Measurements from ENCODE around the gene HMSD. TPM values are rescaled to one million over a fixed set of nuclear protein-coding genes. Genes with fewer than 3 reads are reported as not detected.
"Not testable (repeated sequence)": the region's sequence is repeated elsewhere in the genome, so short reads cannot be mapped to it uniquely, and the experiment has no call there.

Gene HMSD
- total and polyA plus RNA-seq, 8 donors = 0.08 to 3.2 (median 0.33) TPM; not detected in 4

DNA sequence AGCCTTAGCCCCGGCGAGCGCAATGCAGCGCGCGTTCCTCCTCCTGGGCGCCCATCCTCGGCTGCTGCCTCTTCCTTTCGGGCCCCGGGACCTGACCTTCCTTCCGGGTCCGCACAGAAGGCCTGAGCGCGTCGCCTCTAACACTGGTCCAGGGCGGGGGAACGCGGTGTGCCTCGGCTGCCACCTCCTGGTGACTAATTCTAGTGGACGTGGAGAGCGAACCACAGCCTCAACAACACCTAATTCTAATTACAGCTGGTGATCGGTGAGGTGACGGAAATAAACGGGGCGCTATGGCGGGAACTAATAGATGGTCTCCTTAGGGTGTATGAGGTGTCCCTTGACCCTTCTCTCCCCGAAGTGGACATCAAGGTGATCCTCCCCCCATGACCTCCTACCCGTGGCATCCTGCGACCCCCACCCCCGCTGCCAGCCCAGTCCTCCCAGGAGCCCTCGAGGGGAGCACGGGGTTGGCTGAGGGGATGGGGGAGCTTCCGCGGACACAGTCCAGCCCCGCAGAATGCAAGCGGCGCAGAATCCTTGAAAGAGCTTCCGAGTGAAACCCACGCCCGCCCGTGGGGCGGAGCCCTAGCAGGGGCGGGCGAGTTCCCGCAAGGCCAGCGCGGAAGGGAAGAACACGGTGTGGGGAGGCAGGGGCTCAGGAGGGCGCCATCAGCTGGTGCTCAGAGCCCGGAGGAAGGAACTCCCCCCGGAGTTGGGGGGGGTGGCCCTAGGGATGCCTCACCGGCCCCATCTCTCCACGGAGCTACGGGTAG is 12.8 kb upstream of the HMSD start:
- DNase-seq (peak; percentile 80 to 93 (median 86)), FAIRE-seq (no peak), ATAC-seq (peak; percentile 100)
- Histone ChIP-seq H3K9me3 (no peaks in the 10 kb centered on the region), H3K4me3 (peak overlapping the region; percentile 4 to 52 (median 44)), H3K27me3 (peaks cover 0 to 4% (median 0%) of the 10 kb centered on the region in 4 donors), H3K36me3 (no peaks in the 10 kb centered on the region), H3K27ac (no peak overlapping the region), H3K4me1 (no peaks in the 10 kb centered on the region)
- 2% methylated on average over 51 to 54 of the region's 54 CpGs for WGBS, 2 donors
- TF ChIP-seq, protein P1, sequence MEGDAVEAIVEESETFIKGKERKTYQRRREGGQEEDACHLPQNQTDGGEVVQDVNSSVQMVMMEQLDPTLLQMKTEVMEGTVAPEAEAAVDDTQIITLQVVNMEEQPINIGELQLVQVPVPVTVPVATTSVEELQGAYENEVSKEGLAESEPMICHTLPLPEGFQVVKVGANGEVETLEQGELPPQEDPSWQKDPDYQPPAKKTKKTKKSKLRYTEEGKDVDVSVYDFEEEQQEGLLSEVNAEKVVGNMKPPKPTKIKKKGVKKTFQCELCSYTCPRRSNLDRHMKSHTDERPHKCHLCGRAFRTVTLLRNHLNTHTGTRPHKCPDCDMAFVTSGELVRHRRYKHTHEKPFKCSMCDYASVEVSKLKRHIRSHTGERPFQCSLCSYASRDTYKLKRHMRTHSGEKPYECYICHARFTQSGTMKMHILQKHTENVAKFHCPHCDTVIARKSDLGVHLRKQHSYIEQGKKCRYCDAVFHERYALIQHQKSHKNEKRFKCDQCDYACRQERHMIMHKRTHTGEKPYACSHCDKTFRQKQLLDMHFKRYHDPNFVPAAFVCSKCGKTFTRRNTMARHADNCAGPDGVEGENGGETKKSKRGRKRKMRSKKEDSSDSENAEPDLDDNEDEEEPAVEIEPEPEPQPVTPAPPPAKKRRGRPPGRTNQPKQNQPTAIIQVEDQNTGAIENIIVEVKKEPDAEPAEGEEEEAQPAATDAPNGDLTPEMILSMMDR (IDR thresholded peaks at IDR 0.05) = peak; percentile 64 to 77 (median 66)
- intact Hi-C loops (cut with DNase I) = loop anchor here in 1 of 3 donors (10.0 kb wide), 1 partner anchor 112 kb away; no protein-coding TSS in a partner anchor

DNA sequence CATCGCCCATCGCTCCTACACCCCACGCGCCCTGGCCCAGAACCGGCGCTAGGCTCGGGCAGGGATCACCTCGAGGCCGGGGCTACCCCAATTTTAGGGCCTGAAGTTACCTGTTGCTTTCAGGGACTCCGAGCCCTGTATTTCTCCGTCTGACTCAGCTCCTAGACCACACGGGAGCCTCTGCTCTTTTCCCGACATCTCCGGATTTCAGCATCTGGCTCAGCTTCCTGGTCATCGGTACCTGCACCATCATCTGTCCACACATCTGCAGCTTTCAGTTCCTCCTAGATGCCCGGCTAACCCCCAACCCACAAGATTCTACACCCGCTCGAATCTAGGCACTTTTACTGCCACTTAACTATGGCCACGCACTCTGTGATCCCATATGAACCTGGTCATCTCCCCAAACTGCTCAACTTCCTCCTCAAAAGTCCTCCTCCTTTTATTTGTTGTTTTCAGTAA is 12.1 kb upstream of the HMSD start:
- no peaks in the 10 kb centered on the region for H3K4me1 ChIP-seq
- peaks cover 0 to 4% (median 0%) of the 10 kb centered on the region in 4 donors for H3K27me3 ChIP-seq
- peak overlapping the region in 2 of 4 donors; percentile 41 to 52 for H3K4me3 ChIP-seq
- no peaks in the 10 kb centered on the region for H3K36me3 ChIP-seq
- TF ChIP-seq, protein P1 (IDR thresholded peaks at IDR 0.05) = no peak
- DNase-seq (no peak), FAIRE-seq (no peak), ATAC-seq (peak in 1 of 4 donors; percentile 14)
- no peaks in the 10 kb centered on the region for H3K9me3 ChIP-seq
- intact Hi-C loops (cut with DNase I) = loop anchor here in 1 of 3 donors (10.0 kb wide), 1 partner anchor 112 kb away; no protein-coding TSS in a partner anchor
- H3K27ac ChIP-seq = no peak overlapping the region
- 34% methylated on average over 19 of the region's 19 CpGs for WGBS, 2 donors

DNA sequence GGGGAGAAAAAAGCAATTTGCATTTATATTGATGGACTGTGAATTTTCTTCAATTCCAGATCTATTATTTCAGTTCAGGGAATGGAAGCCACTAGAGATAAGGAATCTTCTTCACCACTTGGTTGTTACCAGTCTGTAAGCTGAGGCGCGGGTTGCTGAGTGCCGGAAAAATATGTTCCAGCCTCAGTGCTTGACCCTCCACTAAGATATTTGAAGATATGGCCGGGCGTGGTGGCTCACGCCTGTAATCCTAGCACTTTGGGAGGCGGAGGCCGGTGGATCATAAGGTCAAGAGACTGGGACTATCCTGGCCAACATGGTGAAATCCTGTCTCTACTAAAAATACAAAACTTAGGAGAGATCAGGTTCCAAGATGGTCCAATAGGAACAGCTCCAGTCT is 9.1 kb upstream of the HMSD start:
- intact Hi-C loops (cut with DNase I) = no loop called here
- no peak for ATAC-seq
- Histone ChIP-seq H3K27me3 (peaks cover 0 to 4% (median 0%) of the 10 kb centered on the region in 4 donors), H3K36me3 (no peaks in the 10 kb centered on the region), H3K27ac (no peak overlapping the region), H3K9me3 (no peaks in the 10 kb centered on the region), H3K4me1 (no peaks in the 10 kb centered on the region), H3K4me3 (no peak overlapping the region)
- 89 to 92% methylated on average over 8 of the region's 8 CpGs for WGBS, 2 donors
- DNase-seq = no peak
- FAIRE-seq = no peak
- TF ChIP-seq, protein P1 (IDR thresholded peaks at IDR 0.05) = no peak

DNA sequence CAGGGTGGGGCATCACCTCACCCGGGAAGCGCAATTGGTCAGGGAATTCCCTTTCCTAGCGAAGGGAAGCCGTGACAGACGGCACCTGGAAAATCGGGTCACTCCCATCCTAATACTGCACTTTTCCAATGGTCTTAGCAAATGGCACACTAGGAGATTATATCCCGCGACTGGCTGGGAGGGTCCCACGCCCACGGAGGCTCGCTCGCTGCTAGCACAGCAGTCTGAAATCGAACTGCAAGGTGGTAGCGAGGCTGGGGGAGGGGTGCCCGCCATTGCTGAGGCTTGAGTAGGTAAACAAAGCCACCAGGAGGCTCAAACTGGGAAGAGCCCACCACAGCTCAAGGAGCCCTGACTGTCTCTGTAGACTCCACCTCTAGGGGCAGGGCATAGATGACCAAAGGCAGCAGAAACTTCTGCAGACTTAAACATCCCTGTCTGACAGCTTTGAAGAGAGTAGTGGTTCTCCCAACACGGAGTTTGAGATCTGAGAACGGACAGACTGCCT is 8.5 kb upstream of the HMSD start:
- DNase-seq; H3K27ac ChIP-seq; FAIRE-seq; H3K36me3 ChIP-seq; ATAC-seq; H3K27me3 ChIP-seq; H3K9me3 ChIP-seq; H3K4me1 ChIP-seq; intact Hi-C loops (cut with DNase I); H3K4me3 ChIP-seq: not testable (repeated sequence)
- 65 to 77% methylated on average over 17 of the region's 17 CpGs for WGBS, 2 donors

DNA sequence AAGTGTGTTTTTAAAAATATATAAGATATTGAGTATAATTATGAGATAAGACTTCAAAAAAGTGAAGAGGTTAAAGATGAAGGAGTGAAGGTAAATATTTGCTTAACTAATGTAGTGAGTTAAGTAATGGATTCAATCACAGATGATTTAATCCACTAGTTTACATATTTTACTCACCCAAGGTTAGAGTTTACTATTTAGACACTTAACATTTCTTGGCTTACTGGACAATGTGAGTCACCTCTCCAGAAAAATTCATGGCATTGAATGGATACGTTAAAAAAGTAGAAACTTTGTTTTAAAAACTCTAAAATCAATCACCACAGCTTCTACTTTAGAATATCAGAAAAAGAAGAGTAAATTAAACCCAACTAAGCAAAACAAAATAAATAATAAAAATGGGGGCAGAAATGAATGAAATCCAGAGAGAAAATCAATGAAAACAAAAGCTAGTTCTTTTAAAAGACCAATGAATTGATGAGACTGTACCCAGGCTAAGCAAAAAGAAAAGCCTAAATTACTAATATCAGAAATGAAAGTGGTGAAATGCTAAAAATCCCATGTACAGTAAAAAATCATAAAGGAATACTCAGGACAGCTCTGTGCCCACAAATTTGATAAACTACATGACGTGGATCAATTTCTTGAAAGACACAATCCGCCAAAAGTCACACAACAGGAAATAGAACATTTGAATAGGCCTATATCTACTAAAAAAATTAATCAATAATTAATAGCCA is 1.9 kb upstream of the HMSD start:
- 82 to 87% methylated on average over 3 of the region's 3 CpGs for WGBS, 2 donors
- no peak for FAIRE-seq

More for the DNA sequence above, 1.9 kb upstream of the HMSD start:
- DNase-seq = no peak
- Histone ChIP-seq H3K27me3 (peaks cover 0 to 4% (median 0%) of the 10 kb centered on the region in 4 donors), H3K9me3 (no peaks in the 10 kb centered on the region), H3K36me3 (no peaks in the 10 kb centered on the region), H3K27ac (no peak overlapping the region), H3K4me1 (no peaks in the 10 kb centered on the region), H3K4me3 (no peak overlapping the region)
- intact Hi-C loops (cut with DNase I) = no loop called here
- TF ChIP-seq, protein P1 (IDR thresholded peaks at IDR 0.05) = no peak
- ATAC-seq = no peak

Data from pancreas (tissue), 10 donors.